22Rv1 (cell line): ENCODE data around the gene SLC20A1.

Source experiments
- ZFX ChIP-seq: fragments of 450-650 bp; IDR thresholded peaks from 2 replicates; pipeline ENCODE4 v1.6.1; 2017; ENCODE audit warnings: antibody characterized with exemption, borderline replicate concordance
- TF ChIP-seq, protein P1 (sequence below): fragments of 450-650 bp; IDR thresholded peaks from 2 replicates; pipeline ENCODE4 v1.5.1; 2017; ENCODE audit warnings: mild to moderate bottlenecking

DNA sequence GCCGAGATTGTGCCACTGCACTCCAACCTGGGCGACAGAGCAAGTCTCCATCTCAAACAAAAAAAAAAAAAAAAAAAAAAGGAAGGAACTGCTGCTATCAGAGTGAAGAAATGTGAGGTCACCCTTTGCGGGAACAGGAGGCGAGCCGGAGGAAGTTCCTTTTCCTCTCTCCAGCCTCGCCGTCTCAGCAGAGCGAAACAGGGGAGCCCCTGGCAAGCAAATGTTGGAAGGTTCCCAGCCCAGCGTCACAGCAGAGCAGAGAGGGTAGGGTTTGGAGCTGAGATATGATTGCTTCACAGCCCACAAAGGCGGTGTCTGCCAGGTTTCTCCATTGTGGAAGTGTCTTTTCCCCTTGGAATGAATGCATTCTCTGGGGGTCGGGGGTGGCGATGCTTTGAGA, 28.5 kb downstream of the SLC20A1 start:
- TF ChIP-seq, protein P1, sequence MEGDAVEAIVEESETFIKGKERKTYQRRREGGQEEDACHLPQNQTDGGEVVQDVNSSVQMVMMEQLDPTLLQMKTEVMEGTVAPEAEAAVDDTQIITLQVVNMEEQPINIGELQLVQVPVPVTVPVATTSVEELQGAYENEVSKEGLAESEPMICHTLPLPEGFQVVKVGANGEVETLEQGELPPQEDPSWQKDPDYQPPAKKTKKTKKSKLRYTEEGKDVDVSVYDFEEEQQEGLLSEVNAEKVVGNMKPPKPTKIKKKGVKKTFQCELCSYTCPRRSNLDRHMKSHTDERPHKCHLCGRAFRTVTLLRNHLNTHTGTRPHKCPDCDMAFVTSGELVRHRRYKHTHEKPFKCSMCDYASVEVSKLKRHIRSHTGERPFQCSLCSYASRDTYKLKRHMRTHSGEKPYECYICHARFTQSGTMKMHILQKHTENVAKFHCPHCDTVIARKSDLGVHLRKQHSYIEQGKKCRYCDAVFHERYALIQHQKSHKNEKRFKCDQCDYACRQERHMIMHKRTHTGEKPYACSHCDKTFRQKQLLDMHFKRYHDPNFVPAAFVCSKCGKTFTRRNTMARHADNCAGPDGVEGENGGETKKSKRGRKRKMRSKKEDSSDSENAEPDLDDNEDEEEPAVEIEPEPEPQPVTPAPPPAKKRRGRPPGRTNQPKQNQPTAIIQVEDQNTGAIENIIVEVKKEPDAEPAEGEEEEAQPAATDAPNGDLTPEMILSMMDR: no peak
- no peak for TF ChIP-seq ZFX
